Measurements from ENCODE around the gene RAPGEF1. TPM values are rescaled to one million over a fixed set of nuclear protein-coding genes. Genes with fewer than 3 reads are reported as not detected.

Gene RAPGEF1
- total RNA-seq, 2 experiments from 2014 or later, result 118 to 243 TPM

- Histone ChIP-seq H3K9me3 (ENCODE audit: low read length) (peaks cover 9% of the 10 kb centered on the region; the same call in 1 of the 2 replicates), H3K27ac (ENCODE audit: low read depth, low read length, poor library complexity, severe bottlenecking) (no peak overlapping the region), H4K20me1 (ENCODE audit: insufficient read depth, low read length) (no peaks in the 10 kb centered on the region), H3K4me2 (ENCODE audit: low read length) (no peak overlapping the region), H2AFZ (ENCODE audit: low read length) (no peak overlapping the region), H3K36me3 (ENCODE audit: insufficient read depth, low read length) (no peaks in the 10 kb centered on the region), H3K4me1 (ENCODE audit: insufficient read depth, low read length, poor library complexity, severe bottlenecking) (no peaks in the 10 kb centered on the region), H3K4me3 (ENCODE audit: low read depth, low read length, poor library complexity, severe bottlenecking) (no peak overlapping the region), H3K79me2 (ENCODE audit: insufficient read depth, low read depth, low read length) (no peaks in the 10 kb centered on the region), H3K9me2 (ENCODE audit: insufficient read depth, low read length) (no peaks in the 10 kb centered on the region)
- ChIA-PET POLR2A (interaction anchor here (0.6 kb wide), 1 partner anchor 214 kb away, joined by 3 read pairs; no protein-coding TSS in a partner anchor), CTCF (ENCODE audit: unreplicated experiment) (interaction anchor here (0.6 kb wide), 1 partner anchor 283 kb away, joined by 5 read pairs; no protein-coding TSS in a partner anchor)
- intact Hi-C loops (cut with micrococcal nuclease; ENCODE audit: unreplicated experiment), result no loop called here
- BruUV-seq (replicated peaks), result no TSS peak
- no peak for DNase-seq (ENCODE audit: low spot score)
- TF ChIP-seq CTCF (conservative IDR thresholded peaks at IDR 0.05; ENCODE audit: low read length) (no peak), EZH2phosphoT487 (IDR thresholded peaks at IDR 0.05; ENCODE audit: borderline replicate concordance, low read depth, low read length) (no peak)
Observed at GRCh38 chr9:131539223-131539923, 200.5 kb downstream of the RAPGEF1 start.

GRCh38 chr9:131537946-131538345 lies 201.9 kb downstream of the RAPGEF1 start:
- no TSS peak for BruUV-seq (replicated peaks)
- 0 out of 2 replicates have a peak, but pooled peaks cover 1% of the 10 kb centered on the region for H3K9me3 ChIP-seq (ENCODE audit: low read length)
- no peaks in the 10 kb centered on the region for H4K20me1 ChIP-seq (ENCODE audit: insufficient read depth, low read length)
- H3K27ac ChIP-seq (ENCODE audit: low read depth, low read length, poor library complexity, severe bottlenecking), result no peak overlapping the region
- no peaks in the 10 kb centered on the region for H3K9me2 ChIP-seq (ENCODE audit: insufficient read depth, low read length)
- intact Hi-C loops (cut with micrococcal nuclease; ENCODE audit: unreplicated experiment), result no loop called here
- H3K4me2 ChIP-seq (ENCODE audit: low read length), result no peak overlapping the region
- ChIA-PET POLR2A (no interaction called here), CTCF (ENCODE audit: unreplicated experiment) (interaction anchor here (0.6 kb wide), 1 partner anchor 92 kb away, joined by 3 read pairs; no protein-coding TSS in a partner anchor)
- no peaks in the 10 kb centered on the region for H3K79me2 ChIP-seq (ENCODE audit: insufficient read depth, low read depth, low read length)
- H3K36me3 ChIP-seq (ENCODE audit: insufficient read depth, low read length), result no peaks in the 10 kb centered on the region
- no peaks in the 10 kb centered on the region for H3K4me1 ChIP-seq (ENCODE audit: insufficient read depth, low read length, poor library complexity, severe bottlenecking)
- no peak for DNase-seq (ENCODE audit: low spot score)
- no peak overlapping the region for H3K4me3 ChIP-seq (ENCODE audit: low read depth, low read length, poor library complexity, severe bottlenecking)
- TF ChIP-seq CTCF (conservative IDR thresholded peaks at IDR 0.05; ENCODE audit: low read length) (no peak), EZH2phosphoT487 (IDR thresholded peaks at IDR 0.05; ENCODE audit: borderline replicate concordance, low read depth, low read length) (no peak)
- H2AFZ ChIP-seq (ENCODE audit: low read length), result no peak overlapping the region

GRCh38 chr9:131534721-131535237 lies 205.1 kb downstream of the RAPGEF1 start:
- TF ChIP-seq CTCF (conservative IDR thresholded peaks at IDR 0.05; ENCODE audit: low read length), result no peak
- TF ChIP-seq EZH2phosphoT487 (IDR thresholded peaks at IDR 0.05; ENCODE audit: borderline replicate concordance, low read depth, low read length), result no peak
- Histone ChIP-seq H3K36me3 (ENCODE audit: insufficient read depth, low read length) (no peaks in the 10 kb centered on the region), H3K4me1 (ENCODE audit: insufficient read depth, low read length, poor library complexity, severe bottlenecking) (peaks cover 7% of the 10 kb centered on the region), H2AFZ (ENCODE audit: low read length) (no peak overlapping the region), H3K27ac (ENCODE audit: low read depth, low read length, poor library complexity, severe bottlenecking) (no peak overlapping the region), H3K79me2 (ENCODE audit: insufficient read depth, low read depth, low read length) (no peaks in the 10 kb centered on the region; the same call in 1 of the 2 replicates), H4K20me1 (ENCODE audit: insufficient read depth, low read length) (no peaks in the 10 kb centered on the region), H3K9me2 (ENCODE audit: insufficient read depth, low read length) (no peaks in the 10 kb centered on the region), H3K4me2 (ENCODE audit: low read length) (no peak overlapping the region), H3K4me3 (ENCODE audit: low read depth, low read length, poor library complexity, severe bottlenecking) (no peak overlapping the region), H3K9me3 (ENCODE audit: low read length) (no peaks in the 10 kb centered on the region)
- ChIA-PET POLR2A (interaction anchor here (0.6 kb wide), 1 partner anchor 26 kb away, joined by 4 read pairs; no protein-coding TSS in a partner anchor), CTCF (ENCODE audit: unreplicated experiment) (no interaction called here)
- DNase-seq (ENCODE audit: low spot score), result no peak
- no TSS peak for BruUV-seq (replicated peaks)
- intact Hi-C loops (cut with micrococcal nuclease; ENCODE audit: unreplicated experiment), result no loop called here
